HL-60/S4 treated with retinoic acid at 250 ng/mL for 4 days and 3 days (cell line): ENCODE results near the gene GPR78.
"Not testable (repeated sequence)": the region's sequence is repeated elsewhere in the genome, so short reads cannot be mapped to it uniquely, and the experiment has no call there.

Experiments used
- in situ Hi-C: fragments of 300-500 bp; cut with MboI; formaldehyde crosslinking; loops from 2 replicates; pipeline ENCODE4 v1.7.0; 2022; ENCODE audit warnings: low sequenced_read_pairs

The GPR78 gene

DNA sequence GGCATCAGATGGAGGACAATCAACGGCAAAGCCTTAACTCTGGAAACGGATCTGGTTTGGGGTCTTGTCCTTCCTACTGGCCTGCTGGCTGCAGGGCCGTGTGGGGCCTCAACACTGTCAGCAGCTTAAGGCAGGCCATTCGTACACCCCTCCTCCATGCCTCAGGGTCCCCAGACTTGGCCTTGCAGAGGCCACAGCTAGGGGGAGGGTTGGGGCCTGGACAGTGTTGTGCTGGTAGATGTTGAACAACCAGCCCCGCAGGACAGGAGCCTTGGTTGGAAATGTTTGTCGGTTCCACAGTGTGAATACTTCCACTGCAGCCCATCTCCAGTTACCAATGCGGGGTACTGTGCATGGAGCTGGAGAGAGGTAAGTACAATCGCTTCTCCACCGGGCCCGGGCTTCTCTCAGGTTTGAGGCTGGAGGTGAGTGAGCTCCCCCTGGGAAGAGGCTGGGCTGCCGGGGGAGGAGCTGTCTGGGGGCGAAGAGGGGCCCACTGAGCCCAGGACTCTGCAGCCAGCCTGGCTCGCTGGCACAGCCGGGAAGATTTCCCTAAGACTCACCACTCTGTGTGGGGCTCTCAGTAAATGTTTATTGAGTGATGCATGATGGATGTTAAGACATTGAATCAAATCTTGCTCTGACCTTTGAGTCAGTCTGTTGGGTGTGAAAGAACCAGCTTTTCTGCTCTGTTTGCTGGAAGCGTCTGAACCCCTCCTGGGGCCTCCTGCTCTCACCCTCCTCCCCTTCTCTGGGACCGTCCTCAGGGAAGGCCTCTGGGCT, 19.7 kb upstream of the GPR78 start:
- in situ Hi-C loops, result no loop called here

DNA sequence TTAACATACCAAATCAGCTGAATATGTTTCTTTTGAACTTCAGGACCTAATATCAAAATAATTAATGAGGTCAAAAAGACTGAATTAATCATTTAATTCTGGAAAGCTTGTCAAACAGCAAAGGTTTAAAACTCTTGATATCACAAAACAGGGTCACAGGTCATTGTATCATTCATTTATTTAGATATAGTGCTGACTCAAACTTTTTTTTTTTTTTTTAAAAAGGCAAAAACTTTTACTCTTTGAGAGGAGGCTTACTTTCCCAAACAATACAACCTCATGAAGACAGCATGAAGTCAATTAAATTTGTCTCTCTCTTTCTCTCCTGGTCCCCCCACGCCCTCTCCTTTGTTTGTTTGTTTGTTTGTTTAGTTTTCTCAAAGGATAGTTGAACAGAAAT, 15.6 kb upstream of the GPR78 start:
- in situ Hi-C loops, result no loop called here

DNA sequence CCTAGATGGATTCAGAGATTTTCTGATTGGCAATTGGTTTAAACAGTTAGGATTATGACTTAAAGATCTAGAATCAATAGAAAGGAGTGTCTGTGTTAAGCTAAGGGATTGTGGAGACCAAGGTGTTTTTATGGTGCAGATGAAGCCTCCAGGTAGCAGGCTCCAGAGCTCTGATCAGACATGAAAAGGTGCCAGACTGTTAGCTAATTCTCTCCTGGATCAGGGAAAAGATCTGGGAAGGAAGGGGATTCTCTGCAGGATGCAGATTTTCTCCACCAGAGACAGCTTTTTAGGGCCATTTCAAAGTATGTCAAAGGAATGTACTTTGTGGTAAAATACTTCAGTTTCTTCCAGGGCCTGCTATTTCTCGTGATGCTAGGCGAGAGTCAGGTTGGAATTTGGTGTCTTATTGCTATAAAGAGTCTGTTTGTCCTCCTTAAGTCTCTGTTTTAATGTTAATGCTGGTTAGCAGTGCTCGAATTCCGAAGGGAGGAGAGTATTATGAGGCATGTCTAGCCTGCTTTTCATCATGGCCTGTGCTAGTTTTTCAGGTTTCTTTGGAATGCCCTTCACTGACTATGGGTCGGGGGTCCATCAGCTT, 12.0 kb upstream of the GPR78 start:
- in situ Hi-C loops, result no loop called here

DNA sequence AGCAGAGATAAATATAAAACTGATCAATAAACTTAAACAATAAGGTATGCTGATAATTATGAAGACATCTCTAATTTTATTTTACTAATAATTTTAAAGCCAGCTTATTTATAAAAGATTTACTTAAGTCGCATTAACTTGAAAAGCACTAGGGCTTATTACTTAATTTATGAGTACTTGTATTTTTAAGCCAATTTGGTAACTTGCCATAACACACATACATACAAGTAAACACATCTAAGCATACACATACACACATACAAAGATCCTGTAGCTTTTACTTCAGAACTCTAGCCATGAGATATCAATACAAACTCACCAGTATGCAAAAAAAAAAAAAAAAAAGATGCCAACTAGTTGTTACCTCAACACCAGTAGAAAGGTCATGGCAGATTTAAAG, 10.0 kb upstream of the GPR78 start:
- in situ Hi-C loops, result no loop called here

DNA sequence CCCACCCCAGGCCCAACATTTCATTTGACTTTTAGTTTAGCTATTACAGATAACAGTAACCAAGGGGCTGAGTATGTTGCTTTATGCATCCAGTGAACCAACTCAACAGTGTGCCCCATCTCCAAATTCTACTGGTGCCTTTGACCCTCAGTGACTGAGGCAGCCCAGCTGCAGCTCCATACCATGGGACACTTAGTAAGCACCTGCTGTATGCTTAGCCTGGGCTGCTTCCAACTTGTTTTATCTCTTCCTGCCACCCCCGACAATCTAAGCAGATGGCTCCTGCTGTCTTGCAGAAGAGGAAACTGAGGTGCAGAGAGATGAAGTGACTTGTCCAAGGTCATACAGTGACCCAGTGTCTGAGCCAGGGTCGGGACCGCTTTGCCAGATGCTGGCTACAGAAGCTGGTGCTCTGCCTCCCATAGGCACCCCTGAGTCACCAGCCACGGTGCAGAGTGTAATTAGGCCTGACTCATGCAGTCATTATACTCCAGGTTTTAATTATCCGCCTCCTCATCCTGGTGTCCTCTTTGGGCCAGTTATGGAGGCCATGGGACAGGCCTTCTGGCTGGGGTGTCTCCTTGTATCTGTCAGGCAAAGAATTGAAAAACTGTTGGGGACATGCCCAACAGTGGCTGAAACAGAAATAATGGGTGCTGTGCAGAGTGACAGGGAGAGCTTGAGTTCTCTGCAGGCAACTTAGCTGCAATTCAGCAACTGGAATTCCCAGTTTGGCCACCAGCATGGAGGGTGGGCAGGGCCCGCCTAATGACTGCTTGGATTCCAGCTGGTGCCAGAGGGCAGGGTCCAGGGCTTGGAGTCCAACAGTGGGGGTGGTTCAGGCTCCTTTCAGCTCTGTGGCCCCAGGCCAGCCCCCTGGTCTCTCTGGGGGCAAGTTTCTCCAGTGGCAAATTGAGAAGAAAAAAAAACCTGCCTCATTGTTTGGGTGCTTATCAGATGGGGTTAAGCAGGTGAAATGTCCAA, 8.2 kb upstream of the GPR78 start:
- in situ Hi-C loops, result no loop called here

DNA sequence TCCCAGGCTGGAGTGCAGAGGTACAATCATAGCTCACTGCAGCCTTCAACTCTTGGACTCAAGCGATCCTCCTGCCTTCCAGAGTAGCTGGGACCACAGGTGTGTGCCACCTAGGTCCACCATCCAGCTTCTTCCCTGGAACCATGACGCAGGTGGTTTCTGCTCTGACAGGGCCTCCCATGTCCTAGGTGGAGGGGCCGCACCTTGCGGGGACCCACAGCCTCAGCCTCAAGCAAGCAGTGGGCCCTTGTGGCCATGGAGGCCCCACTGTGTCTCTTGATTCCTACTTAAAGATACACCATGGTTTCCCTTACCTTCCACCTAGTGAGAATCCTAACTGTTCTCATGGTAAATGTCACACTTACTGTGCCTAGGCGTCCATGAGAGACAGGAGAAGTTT, 6.9 kb upstream of the GPR78 start:
- in situ Hi-C loops, result no loop called here

DNA sequence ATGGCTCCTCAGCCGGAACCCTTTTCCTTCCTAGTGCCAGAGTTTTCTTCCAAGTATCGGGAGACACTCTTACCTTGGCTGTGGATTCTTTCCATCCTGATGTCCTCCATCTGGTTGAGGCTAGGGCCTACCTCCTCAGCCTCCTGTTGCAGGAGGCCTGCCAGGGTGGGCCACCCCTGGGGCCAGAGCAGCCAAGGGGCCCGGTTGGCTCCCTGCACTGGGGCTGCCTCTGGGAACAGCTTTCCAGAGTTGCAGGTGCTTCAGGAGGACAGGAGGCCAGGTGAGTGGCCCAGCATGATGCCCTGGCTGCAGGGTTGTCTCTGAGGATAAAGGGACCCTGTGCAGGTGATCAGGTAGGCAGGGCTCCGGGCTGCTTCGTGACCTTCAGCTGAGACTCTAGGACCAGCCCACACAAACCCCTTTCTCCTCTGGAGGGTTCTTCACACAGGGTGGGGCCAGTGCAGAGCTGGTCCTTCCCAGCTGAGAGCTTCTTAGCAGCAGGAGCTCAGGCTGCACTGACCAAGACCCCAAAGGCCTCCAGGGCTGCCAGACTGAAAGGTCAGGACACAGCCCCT, 5.3 kb upstream of the GPR78 start:
- in situ Hi-C loops, result no loop called here

DNA sequence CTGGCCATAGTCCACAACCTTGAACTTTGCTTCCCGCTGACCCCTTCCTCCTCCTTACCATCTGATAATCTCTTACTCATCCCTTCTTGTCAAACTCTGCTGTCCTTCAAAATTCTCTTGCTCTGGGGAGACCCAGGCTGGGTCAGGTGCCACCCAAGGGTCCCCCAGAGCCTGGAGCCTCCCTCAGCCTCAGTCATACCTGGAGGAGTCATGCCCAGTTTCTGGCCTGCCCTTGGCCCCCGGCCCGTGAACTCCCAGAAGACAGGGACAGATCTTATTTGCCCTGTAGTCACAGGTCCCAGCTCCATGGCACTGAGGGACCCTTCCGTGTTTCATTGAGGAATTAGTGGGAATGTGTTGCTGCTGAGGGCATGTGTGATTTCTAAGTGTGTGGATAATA, 4.7 kb upstream of the GPR78 start:
- in situ Hi-C loops, result no loop called here

DNA sequence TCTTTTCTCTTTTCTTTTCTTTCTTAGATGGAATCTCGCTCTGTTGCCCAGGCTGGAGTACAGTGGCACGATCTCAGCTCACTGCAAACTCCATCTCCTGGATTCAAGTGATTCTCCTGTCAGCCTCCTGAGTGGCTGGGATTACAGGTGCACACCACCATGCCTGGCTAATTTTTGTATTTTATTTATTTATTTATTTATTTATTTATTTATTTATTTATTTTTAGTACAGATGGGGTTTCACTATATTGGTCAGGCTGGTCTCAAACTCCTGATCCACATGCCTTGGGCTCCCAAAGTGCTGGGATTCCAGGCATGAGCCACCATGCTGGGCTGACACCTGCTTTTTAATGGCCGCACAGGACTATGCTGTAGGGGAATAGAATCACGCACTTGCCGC, 3.6 kb upstream of the GPR78 start:
- in situ Hi-C loops, result not testable (repeated sequence)

DNA sequence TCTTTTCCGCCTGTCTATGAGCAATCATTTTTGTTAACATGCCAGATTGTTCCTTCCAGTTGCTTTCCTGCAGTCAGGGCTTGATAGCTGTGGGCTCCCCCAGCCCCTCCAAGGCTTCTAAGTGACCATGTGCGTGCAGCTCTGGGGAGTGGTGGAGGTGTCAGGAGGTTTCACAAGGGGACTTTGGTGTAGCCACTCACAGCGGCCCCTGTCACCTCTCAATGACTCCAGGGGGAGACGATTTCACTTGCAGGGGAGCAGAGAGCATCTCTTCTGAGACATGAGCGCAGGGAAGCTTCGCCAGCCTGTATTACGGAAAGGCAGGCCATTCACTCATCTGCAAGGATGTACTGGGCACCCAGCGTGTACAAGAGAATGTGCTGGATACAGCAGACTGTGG, 3.1 kb upstream of the GPR78 start:
- in situ Hi-C loops, result no loop called here

DNA sequence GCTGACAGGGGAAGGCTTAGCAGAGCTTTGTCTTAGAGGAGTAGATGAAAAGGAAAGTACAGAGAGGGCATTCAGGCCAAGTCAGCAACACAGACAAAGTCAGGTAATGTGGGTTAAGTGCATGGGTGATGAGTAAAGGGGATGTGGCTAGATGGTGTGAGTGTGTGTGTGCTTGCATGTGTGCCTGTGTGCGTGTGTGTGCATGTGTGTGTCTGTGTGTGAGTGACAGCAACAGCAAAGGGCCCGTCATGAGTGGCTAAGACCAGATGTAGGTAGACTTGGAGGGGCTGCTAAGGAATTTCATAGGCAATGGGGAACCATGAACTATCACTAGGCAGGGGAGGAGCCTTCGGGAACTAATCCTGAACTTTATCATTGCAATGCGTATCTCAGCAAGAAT, 2.2 kb upstream of the GPR78 start:
- in situ Hi-C loops, result no loop called here

DNA sequence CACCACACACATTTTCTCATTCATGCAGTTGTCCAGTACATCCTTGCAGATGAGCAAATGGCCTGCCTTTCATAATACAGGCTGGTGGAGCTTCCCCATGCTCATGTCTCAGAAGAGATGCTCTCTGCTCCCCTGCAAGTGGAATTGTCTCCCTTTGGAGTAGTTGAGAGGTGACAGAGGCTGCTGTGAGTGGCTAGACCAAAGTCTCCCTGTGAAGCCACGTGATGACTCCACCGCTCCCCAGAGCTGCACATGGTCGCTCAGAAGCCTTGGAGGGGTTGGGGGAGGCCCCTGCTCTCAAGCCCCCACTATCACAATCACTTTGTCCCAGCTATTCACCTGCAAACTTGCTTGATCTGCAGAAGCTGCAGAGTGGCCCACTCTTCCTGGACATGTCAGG, 1.5 kb upstream of the GPR78 start:
- in situ Hi-C loops, result no loop called here

DNA sequence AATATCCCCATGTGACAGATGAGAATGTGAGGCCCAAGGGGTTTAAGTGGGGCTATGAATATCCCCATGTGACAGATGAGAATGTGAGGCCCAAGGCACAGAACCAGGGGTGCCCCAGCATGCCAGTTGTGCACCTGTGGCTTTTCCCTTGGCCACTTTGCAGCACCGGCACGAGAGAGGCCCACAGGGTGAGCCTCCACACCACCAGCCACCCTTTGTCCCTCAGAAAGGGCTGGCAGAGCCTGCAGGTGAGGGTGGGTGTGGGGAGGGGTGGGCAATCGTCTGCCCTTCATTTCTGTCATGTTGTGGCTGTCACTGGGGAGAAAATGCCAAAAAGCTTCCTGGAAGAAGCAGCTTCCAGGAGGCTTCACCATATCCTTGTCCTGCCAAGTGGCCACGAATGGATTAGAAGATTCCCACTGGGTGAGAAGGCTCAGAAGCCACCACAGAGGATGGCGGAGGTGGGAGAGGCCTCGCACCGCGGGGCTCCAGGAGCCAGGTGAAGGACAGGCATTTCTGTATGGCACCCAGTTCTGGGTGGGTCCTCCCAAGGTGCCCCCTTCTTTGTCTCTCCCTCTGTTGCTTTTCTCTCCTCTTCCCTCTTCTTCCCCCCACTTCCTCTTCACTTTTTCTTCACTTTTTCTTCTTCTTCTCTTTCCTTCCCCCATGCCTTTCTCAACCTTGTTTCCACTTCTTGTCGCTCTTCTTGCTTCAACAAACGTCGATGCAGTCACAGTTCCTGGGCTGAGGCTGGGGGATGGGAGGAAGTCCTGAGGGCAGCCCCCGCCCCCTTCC, 469 bp upstream of the GPR78 start:
- in situ Hi-C loops, result no loop called here

DNA sequence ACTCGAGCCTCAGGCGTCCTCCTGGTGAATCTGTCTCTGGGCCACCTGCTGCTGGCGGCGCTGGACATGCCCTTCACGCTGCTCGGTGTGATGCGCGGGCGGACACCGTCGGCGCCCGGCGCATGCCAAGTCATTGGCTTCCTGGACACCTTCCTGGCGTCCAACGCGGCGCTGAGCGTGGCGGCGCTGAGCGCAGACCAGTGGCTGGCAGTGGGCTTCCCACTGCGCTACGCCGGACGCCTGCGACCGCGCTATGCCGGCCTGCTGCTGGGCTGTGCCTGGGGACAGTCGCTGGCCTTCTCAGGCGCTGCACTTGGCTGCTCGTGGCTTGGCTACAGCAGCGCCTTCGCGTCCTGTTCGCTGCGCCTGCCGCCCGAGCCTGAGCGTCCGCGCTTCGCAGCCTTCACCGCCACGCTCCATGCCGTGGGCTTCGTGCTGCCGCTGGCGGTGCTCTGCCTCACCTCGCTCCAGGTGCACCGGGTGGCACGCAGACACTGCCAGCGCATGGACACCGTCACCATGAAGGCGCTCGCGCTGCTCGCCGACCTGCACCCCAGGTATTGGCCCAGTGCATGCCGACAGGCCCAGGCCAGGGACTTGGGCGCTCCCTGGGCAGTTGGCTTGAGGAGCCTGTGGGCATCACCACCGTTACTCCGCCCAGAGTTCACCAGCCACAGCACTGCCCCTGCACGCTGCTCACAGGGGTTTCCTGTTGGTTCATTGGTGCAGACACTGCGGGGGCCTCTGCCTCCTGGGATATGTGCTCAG, 1.1 kb downstream of the GPR78 start:
- in situ Hi-C loops, result no loop called here

DNA sequence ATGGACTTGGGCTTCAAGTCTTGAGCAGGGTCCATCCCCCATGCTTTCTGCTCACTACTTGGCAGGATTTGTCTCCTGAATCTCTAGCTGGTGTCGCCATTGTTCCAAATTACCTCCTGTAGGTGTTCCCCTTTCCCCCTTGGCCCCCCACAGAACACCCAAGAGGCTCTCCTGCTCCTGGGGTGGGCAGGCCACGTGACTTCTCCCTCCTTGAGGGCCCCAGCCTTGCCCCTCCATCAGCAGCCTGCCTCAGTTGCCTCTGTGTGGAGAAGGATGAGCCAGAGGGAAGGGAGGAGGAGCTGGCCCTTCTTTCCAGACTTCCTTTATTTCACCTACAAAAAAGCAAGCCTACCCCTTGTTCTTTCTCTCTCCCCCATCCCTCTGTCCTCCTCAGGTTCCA, 1.8 kb downstream of the GPR78 start:
- in situ Hi-C loops, result no loop called here

DNA sequence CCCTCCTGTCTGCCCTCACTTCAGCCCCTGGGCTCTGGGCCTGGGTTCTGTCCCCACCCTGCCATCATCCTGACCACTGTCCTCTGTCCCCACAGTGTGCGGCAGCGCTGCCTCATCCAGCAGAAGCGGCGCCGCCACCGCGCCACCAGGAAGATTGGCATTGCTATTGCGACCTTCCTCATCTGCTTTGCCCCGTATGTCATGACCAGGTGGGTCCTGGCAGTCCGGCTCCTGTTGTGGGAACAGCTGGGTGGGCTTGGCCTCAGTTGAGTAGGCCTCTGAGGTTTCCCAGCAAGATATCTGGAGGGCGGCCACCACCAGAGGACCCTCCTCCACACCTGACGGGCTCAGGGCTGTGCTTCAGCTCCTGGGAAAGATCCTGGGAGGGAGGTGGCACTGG, 2.2 kb downstream of the GPR78 start:
- in situ Hi-C loops, result no loop called here

DNA sequence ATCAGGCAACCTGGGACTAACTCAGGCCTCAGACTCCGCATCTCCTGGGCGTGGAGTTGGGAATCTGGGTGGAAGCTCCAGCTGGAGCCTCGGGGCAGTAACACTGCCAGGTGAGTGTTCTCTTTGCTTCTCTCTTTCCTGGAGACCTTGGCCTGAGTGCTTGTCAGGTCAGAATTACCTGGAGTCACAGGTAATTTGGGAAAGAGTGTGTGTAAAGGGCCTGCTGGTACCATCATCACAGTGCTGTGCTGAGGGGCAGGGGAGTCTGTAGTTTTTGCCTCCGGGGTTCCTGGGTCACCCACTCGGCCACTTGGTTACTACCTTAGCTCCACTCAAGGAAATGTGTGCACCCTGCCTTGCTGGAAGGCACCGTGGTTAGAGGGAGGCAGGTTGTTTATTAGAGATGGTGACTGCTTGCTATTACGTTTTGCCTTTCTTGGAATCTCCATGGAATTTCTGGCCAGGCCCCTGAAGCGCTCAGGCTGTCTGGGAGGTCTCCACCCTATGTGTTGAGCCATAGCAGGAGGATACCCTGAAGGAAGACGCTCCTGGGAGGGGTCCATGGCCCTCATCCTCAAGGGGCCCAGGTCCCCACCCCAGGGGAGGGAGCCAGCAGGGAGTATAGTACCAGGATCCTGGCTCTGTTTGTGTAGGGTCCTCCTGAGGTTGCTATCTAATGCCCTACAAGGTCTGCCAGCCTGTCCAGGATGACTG, 2.9 kb downstream of the GPR78 start:
- in situ Hi-C loops, result no loop called here

DNA sequence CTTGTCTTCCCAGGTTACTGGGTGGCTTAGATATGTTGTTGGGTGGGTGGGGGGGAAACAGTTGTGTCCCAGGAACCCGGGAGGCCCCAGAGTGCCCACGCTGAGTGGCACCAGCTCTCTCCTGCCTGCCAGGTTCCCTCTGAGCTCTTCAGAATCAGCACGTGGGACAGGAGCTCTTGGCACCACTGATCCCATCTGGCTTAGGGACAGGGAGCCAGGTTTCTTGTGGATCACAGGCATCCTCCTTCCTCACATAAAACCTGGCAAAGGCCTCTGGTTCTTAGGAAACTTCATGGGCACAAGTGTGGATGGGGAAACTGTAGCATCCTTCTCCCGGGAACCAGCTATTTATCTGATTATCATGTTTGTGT, 3.4 kb downstream of the GPR78 start:
- in situ Hi-C loops, result no loop called here

DNA sequence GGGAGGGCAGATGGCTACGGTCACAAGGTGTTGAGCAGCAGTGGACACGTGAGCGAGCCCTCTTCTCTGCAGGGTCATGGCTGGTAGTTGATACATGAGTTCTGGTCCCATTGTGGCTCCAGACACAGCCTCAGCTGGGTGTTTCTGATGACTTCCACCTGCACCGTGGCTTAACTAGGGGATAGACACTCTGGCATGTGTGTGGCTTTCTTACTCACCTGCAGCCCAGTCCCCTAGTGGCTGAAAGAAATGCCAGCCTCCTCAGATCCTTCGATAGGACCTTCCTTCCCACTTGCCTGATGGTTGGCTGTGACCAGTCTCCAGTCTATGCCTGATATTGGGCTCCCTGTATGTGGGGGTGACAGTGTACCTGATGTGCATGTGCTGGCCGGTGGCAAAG, 5.0 kb downstream of the GPR78 start:
- in situ Hi-C loops, result no loop called here
